Hepatocyte (in vitro differentiated cells): ENCODE results near the gene KNDC1. TPM values are rescaled to one million over a fixed set of nuclear protein-coding genes. Genes with fewer than 3 reads are reported as not detected.

ENCODE experiments used
- DNase-seq: peaks from one replicate; pipeline ENCODE4 v3.0.0-alpha.2; 2016; ENCODE audit warnings: low spot score
- H2AFZ ChIP-seq: fragments of 200-600 bp; sonication (generic); 2 replicates; pipeline ENCODE4 v1.6.0; 2016; ENCODE audit warnings: antibody characterized with exemption, mild to moderate bottlenecking
- H3K27ac ChIP-seq: fragments of 200-600 bp; sonication (generic); 2 replicates; pipeline ENCODE4 v1.5.1; 2016; ENCODE audit warnings: mild to moderate bottlenecking
- H3K27me3 ChIP-seq: fragments of 200-600 bp; sonication (generic); 2 replicates; pipeline ENCODE4 v1.6.1; 2016
- H3K36me3 ChIP-seq: fragments of 200-600 bp; sonication (generic); replicated peaks from 2 replicates; pipeline ENCODE4 v1.5.1; 2016; ENCODE audit warnings: low read depth; ENCODE audit not compliant: insufficient read depth
- H3K4me1 ChIP-seq: fragments of 200-600 bp; sonication (generic); 2 replicates; pipeline ENCODE4 v1.5.1; 2016; ENCODE audit warnings: mild to moderate bottlenecking, moderate library complexity; ENCODE audit not compliant: insufficient read depth
- H3K4me2 ChIP-seq: fragments of 200-600 bp; sonication (generic); 2 replicates; pipeline ENCODE4 v1.6.0; 2016
- H3K4me3 ChIP-seq: fragments of 200-600 bp; sonication (generic); 2 replicates; pipeline ENCODE4 v1.5.1; 2016; ENCODE audit warnings: mild to moderate bottlenecking
- H3K79me2 ChIP-seq: fragments of 200-600 bp; sonication (generic); 2 replicates; pipeline ENCODE4 v1.6.0; 2017; ENCODE audit warnings: mild to moderate bottlenecking
- H3K9me2 ChIP-seq: fragments of 200-600 bp; sonication (generic); replicated peaks from 2 replicates; pipeline ENCODE4 v1.6.0; 2017; ENCODE audit warnings: mild to moderate bottlenecking; ENCODE audit not compliant: insufficient read depth
- H3K9me3 ChIP-seq: fragments of 200-600 bp; sonication (generic); 2 replicates; pipeline ENCODE4 v1.5.1; 2016; ENCODE audit warnings: low read depth, mild to moderate bottlenecking
- H4K20me1 ChIP-seq: fragments of 200-600 bp; sonication (generic); 2 replicates; pipeline ENCODE4 v1.6.0; 2016; ENCODE audit warnings: mild to moderate bottlenecking; ENCODE audit not compliant: insufficient read depth, poor library complexity, severe bottlenecking
- CTCF ChIP-seq: fragments of 200-600 bp; sonication (generic); IDR thresholded peaks from 2 replicates; pipeline ENCODE4 v1.5.1; 2016; ENCODE audit warnings: antibody characterized with exemption, mild to moderate bottlenecking; ENCODE audit not compliant: poor library complexity
- EZH2 ChIP-seq: fragments of 200-600 bp; sonication (generic); IDR thresholded peaks from 2 replicates; pipeline ENCODE4 v1.6.1; 2016; ENCODE audit warnings: antibody characterized with exemption, mild to moderate bottlenecking, borderline replicate concordance
- EZH2phosphoT487 ChIP-seq: fragments of 200-600 bp; sonication (generic); IDR thresholded peaks from one replicate; pipeline ENCODE4 v1.6.1; 2018; ENCODE audit warnings: antibody characterized with exemption, mild to moderate bottlenecking, low read depth, moderate library complexity; ENCODE audit not compliant: unreplicated experiment, severe bottlenecking
- WGBS: methylation state at CpG from one replicate; pipeline ENCODE4 v1.1.6; 2016; ENCODE audit warnings: low lambda C conversion rate; ENCODE audit errors: missing lambda C conversion rate; 5-methylcytosine and 5-hydroxymethylcytosine counted together
- polyA plus RNA-seq: library from polyadenylated mRNA; unstranded; fragments of >200 nt; fragmentation: Nextera tagmentation; extraction: Ambion mirVana; gene quantifications from 2 replicates; pipeline ENCODE4 v1.2.1, GENCODE V29; 2016
- total RNA-seq: library from RNA; depleted of rRNA; stranded (reverse); fragments of >200 nt; gene quantifications from 2 replicates; pipeline ENCODE4 v1.2.3, GENCODE V29; 2014

Gene KNDC1
- total and polyA plus RNA-seq, 2 experiments from 2014 or later: 3.8 to 4.3 TPM

- Histone ChIP-seq H3K9me2 (no peaks in the 10 kb centered on the region), H3K27me3 (no peaks in the 10 kb centered on the region), H2AFZ (no peak overlapping the region), H3K9me3 (no peaks in the 10 kb centered on the region), H3K4me3 (no peak overlapping the region), H3K79me2 (no peaks in the 10 kb centered on the region), H3K4me1 (no peaks in the 10 kb centered on the region), H3K27ac (no peak overlapping the region), H3K36me3 (no peaks in the 10 kb centered on the region), H4K20me1 (no peaks in the 10 kb centered on the region), H3K4me2 (no peak overlapping the region)
- DNase-seq: no peak
- WGBS: 94% methylated on average over 23 of the region's 23 CpGs
- TF ChIP-seq EZH2: no peak
- no peak for TF ChIP-seq EZH2phosphoT487
- TF ChIP-seq CTCF: no peak
These were observed 21.1 kb downstream of the KNDC1 start for GRCh38 chr10:133180965-133181639.

GRCh38 chr10:133182190-133182589 lies 22.2 kb downstream of the KNDC1 start:
- H3K4me3 ChIP-seq: no peak overlapping the region
- no peaks in the 10 kb centered on the region for H3K9me3 ChIP-seq
- H3K27me3 ChIP-seq: no peaks in the 10 kb centered on the region
- no peak for DNase-seq
- no peak for TF ChIP-seq EZH2phosphoT487
- no peak for TF ChIP-seq EZH2
- no peak for TF ChIP-seq CTCF
- H3K27ac ChIP-seq: no peak overlapping the region
- no peaks in the 10 kb centered on the region for H3K4me1 ChIP-seq
- no peaks in the 10 kb centered on the region for H3K79me2 ChIP-seq
- H3K9me2 ChIP-seq: no peaks in the 10 kb centered on the region
- no peaks in the 10 kb centered on the region for H3K36me3 ChIP-seq
- H4K20me1 ChIP-seq: no peaks in the 10 kb centered on the region
- H2AFZ ChIP-seq: no peak overlapping the region
- H3K4me2 ChIP-seq: no peak overlapping the region
- 79% methylated on average over 14 of the region's 14 CpGs for WGBS

GRCh38 chr10:133182791-133183645 lies 23.0 kb downstream of the KNDC1 start:
- no peaks in the 10 kb centered on the region for H3K4me1 ChIP-seq
- H3K9me2 ChIP-seq: no peaks in the 10 kb centered on the region
- H3K4me3 ChIP-seq: no peak overlapping the region
- TF ChIP-seq CTCF (no peak), EZH2 (no peak), EZH2phosphoT487 (no peak)
- no peaks in the 10 kb centered on the region for H3K79me2 ChIP-seq
- H3K4me2 ChIP-seq: no peak overlapping the region
- H3K27me3 ChIP-seq: no peaks in the 10 kb centered on the region
- no peak overlapping the region for H2AFZ ChIP-seq
- no peak overlapping the region for H3K27ac ChIP-seq
- H4K20me1 ChIP-seq: no peaks in the 10 kb centered on the region
- H3K9me3 ChIP-seq: no peaks in the 10 kb centered on the region
- 96% methylated on average over 43 of the region's 66 CpGs for WGBS
- DNase-seq: no peak
- H3K36me3 ChIP-seq: no peaks in the 10 kb centered on the region
